NCI-H146 treated with DMSO at 0.1 percent for 48 hours (cell line): ENCODE data around the gene KCNMA1.
"Not testable (repeated sequence)": the region's sequence is repeated elsewhere in the genome, so short reads cannot be mapped to it uniquely, and the experiment has no call there.

Experiments
- DNase-seq: peaks from one replicate; lab custom pipeline; 2025; ENCODE audit not compliant: unreplicated experiment; lab: John Stamatoyannopoulos, UW

Gene KCNMA1

GRCh38 chr10:77357185-77357584 lies 280.4 kb downstream of the KCNMA1 start:
- DNase-seq, result no peak

GRCh38 chr10:77355844-77356243 lies 281.8 kb downstream of the KCNMA1 start:
- no peak for DNase-seq

GRCh38 chr10:77351386-77351785 lies 286.2 kb downstream of the KCNMA1 start:
- no peak for DNase-seq

GRCh38 chr10:77350711-77351119 lies 286.9 kb downstream of the KCNMA1 start:
- no peak for DNase-seq

- DNase-seq, result no peak
Observed at GRCh38 chr10:77350134-77350533, 287.5 kb downstream of the KCNMA1 start.

GRCh38 chr10:77349226-77349625 lies 288.4 kb downstream of the KCNMA1 start:
- DNase-seq, result no peak

GRCh38 chr10:77348751-77349150 lies 288.9 kb downstream of the KCNMA1 start:
- DNase-seq, result no peak

- no peak for DNase-seq
Observed at GRCh38 chr10:77348082-77348481, 289.5 kb downstream of the KCNMA1 start.

GRCh38 chr10:77347052-77347451 lies 290.6 kb downstream of the KCNMA1 start:
- DNase-seq, result no peak

GRCh38 chr10:77341055-77341454 lies 296.6 kb downstream of the KCNMA1 start:
- no peak for DNase-seq

GRCh38 chr10:77339872-77340271 lies 297.7 kb downstream of the KCNMA1 start:
- DNase-seq, result not testable (repeated sequence)

- no peak for DNase-seq
Observed at GRCh38 chr10:77339166-77339565, 298.4 kb downstream of the KCNMA1 start.

GRCh38 chr10:77338143-77338542 lies 299.5 kb downstream of the KCNMA1 start:
- DNase-seq, result no peak

GRCh38 chr10:77334501-77334900 lies 303.1 kb downstream of the KCNMA1 start:
- no peak for DNase-seq

- peak; percentile 92 for DNase-seq
Observed at GRCh38 chr10:77333610-77334340, 303.8 kb downstream of the KCNMA1 start.

- DNase-seq, result peak; percentile 32
Observed at GRCh38 chr10:77332256-77332655, 305.4 kb downstream of the KCNMA1 start.

GRCh38 chr10:77328272-77328816 lies 309.3 kb downstream of the KCNMA1 start:
- no peak for DNase-seq

GRCh38 chr10:77325233-77325537 lies 312.4 kb downstream of the KCNMA1 start:
- DNase-seq, result no peak

GRCh38 chr10:77321838-77322237 lies 315.8 kb downstream of the KCNMA1 start:
- no peak for DNase-seq

GRCh38 chr10:77320971-77321471 lies 316.6 kb downstream of the KCNMA1 start:
- no peak for DNase-seq

GRCh38 chr10:77319557-77319956 lies 318.1 kb downstream of the KCNMA1 start:
- DNase-seq, result no peak

GRCh38 chr10:77318739-77319138 lies 318.9 kb downstream of the KCNMA1 start:
- no peak for DNase-seq

- no peak for DNase-seq
Observed at GRCh38 chr10:77317221-77317620, 320.4 kb downstream of the KCNMA1 start.
